ENCODE data around the gene REEP2. TPM values are rescaled to one million over a fixed set of nuclear protein-coding genes. Genes with fewer than 3 reads are reported as not detected.

Gene REEP2
- total RNA-seq, 1 donor from 2014 or later = 30.6 TPM

- TF ChIP-seq CTCF (conservative IDR thresholded peaks at IDR 0.05; ENCODE audit: low read depth, low read length) = peak; percentile 86
- H3K4me3 ChIP-seq (ENCODE audit: low read depth, low read length) = no peak overlapping the region
- DNase-seq (ENCODE audit: low read depth) = no peak
Observed at GRCh38 chr5:138449501-138450239, 10.8 kb downstream of the REEP2 start.

GRCh38 chr5:138450971-138451370, 12.1 kb downstream of the REEP2 start:
- no peak overlapping the region for H3K4me3 ChIP-seq (ENCODE audit: low read depth, low read length)
- no peak for TF ChIP-seq CTCF (conservative IDR thresholded peaks at IDR 0.05; ENCODE audit: low read depth, low read length)
- DNase-seq (ENCODE audit: low read depth) = no peak

GRCh38 chr5:138452720-138453119, 13.9 kb downstream of the REEP2 start:
- no peak for TF ChIP-seq CTCF (conservative IDR thresholded peaks at IDR 0.05; ENCODE audit: low read depth, low read length)
- H3K4me3 ChIP-seq (ENCODE audit: low read depth, low read length) = no peak overlapping the region
- DNase-seq (ENCODE audit: low read depth) = no peak

GRCh38 chr5:138453590-138453989, 14.7 kb downstream of the REEP2 start:
- DNase-seq (ENCODE audit: low read depth) = no peak
- no peak for TF ChIP-seq CTCF (conservative IDR thresholded peaks at IDR 0.05; ENCODE audit: low read depth, low read length)
- H3K4me3 ChIP-seq (ENCODE audit: low read depth, low read length) = no peak overlapping the region

- no peak for DNase-seq (ENCODE audit: low read depth)
- no peak for TF ChIP-seq CTCF (conservative IDR thresholded peaks at IDR 0.05; ENCODE audit: low read depth, low read length)
- no peak overlapping the region for H3K4me3 ChIP-seq (ENCODE audit: low read depth, low read length)
Observed at GRCh38 chr5:138454121-138454520, 15.3 kb downstream of the REEP2 start.

- H3K4me3 ChIP-seq (ENCODE audit: low read depth, low read length) = no peak overlapping the region
- DNase-seq (ENCODE audit: low read depth) = no peak
- no peak for TF ChIP-seq CTCF (conservative IDR thresholded peaks at IDR 0.05; ENCODE audit: low read depth, low read length)
Observed at GRCh38 chr5:138455232-138455930, 16.5 kb downstream of the REEP2 start.
